Uterus (tissue), 2 donors: ENCODE results near the gene ASCL5.

Experiments used
- POLR2A ChIP-seq, 2 donors: fragments of 450-650 bp; IDR thresholded peaks; one replicate each; pipeline ENCODE4 v1.6.1; 2016; ENCODE audit warnings: antibody characterized with exemption in 2 of 2, mild to moderate bottlenecking in 1 of 2, moderate library complexity in 1 of 2
- TF ChIP-seq, protein P1 (sequence below), 4 experiments: fragments of 200-600 bp in 2 of 4; fragments of 450-650 bp in 2 of 4; sonication (generic) in 2 of 4; IDR thresholded peaks; one replicate each; pipeline ENCODE4 v1.5.1; 2016 to 2019; ENCODE audit warnings: antibody characterized with exemption in 4 of 4, mild to moderate bottlenecking in 2 of 4, moderate library complexity in 1 of 4

DNA sequence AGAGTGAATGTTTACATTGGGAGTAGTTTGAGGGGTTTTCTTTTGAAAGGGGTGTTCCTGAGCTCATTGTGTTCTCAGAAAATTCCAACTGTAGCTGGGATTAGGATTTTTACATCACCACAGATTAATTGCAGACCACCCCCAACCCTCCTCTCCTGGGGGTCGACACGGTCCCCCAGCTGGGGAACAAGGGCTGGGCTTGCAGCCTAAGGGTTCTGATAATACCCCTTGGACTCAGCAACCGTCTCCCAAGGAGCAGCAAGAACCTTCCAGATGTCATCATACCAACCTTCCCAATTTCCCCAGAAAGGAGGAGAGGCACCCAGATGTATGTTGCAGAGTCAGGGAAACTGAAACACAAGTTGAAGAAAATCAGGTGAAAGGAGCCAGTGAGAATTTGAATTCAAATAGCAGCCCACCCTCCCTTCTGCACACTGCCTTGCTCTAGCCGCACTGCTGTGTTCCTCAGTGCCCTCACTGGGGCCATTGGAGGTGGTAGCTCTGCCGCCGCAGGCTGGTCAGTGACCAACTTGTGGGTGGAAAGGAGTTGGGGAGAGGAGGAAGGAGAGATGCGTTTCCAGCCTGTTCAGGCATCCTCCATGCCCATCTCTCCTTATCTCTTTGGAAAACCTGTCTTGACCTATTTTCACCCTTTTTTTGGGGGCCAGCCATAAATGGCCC is 49.0 kb upstream of the ASCL5 start:
- TF ChIP-seq, protein P1, sequence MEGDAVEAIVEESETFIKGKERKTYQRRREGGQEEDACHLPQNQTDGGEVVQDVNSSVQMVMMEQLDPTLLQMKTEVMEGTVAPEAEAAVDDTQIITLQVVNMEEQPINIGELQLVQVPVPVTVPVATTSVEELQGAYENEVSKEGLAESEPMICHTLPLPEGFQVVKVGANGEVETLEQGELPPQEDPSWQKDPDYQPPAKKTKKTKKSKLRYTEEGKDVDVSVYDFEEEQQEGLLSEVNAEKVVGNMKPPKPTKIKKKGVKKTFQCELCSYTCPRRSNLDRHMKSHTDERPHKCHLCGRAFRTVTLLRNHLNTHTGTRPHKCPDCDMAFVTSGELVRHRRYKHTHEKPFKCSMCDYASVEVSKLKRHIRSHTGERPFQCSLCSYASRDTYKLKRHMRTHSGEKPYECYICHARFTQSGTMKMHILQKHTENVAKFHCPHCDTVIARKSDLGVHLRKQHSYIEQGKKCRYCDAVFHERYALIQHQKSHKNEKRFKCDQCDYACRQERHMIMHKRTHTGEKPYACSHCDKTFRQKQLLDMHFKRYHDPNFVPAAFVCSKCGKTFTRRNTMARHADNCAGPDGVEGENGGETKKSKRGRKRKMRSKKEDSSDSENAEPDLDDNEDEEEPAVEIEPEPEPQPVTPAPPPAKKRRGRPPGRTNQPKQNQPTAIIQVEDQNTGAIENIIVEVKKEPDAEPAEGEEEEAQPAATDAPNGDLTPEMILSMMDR (IDR thresholded peaks at IDR 0.05) = no peak
- TF ChIP-seq POLR2A (IDR thresholded peaks at IDR 0.05) = no peak
